GM12878 (cell line): ENCODE measurements around the gene RBM19. TPM values are rescaled to one million over a fixed set of nuclear protein-coding genes. Genes with fewer than 3 reads are reported as not detected.

ENCODE experiments used
- ATAC-seq: fragments of 200-7000 bp; cut with Tn5 transposase; 3 replicates; pipeline ENCODE4 v1.9.1; 2020; ENCODE audit warnings: mild to moderate bottlenecking, moderate library complexity
- BruUV-seq: library from RNA; stranded (reverse); fragments of 400-500 nt; replicated peaks from 2 replicates; lab custom pipeline; 2021; lab: Mats Ljungman, UMichigan
- CTCF ChIA-PET: fragments of 300-600 bp; sonication (Branson Sonifier 250); formaldehyde crosslinking; extraction: SDS; loops from one replicate; lab custom pipeline; 2021; ENCODE audit warnings: inconsistent platforms; lab: Yijun Ruan, JAX
- POLR2A ChIA-PET: fragments of 350-600 bp; formaldehyde crosslinking; extraction: SDS; loops from one replicate; lab custom pipeline; 2021; ENCODE audit warnings: inconsistent platforms; lab: Charles Lee
- RAD21 ChIA-PET: fragments of 300-600 bp; sonication (Branson Sonifier 250); formaldehyde crosslinking; loops from one replicate; lab custom pipeline; 2023; ENCODE audit warnings: antibody characterized with exemption; ENCODE audit not compliant: unreplicated experiment; lab: Charles Lee
- SMC1A ChIA-PET: fragments of 300-600 bp; sonication (Branson Sonifier 250); formaldehyde crosslinking; loops from one replicate; lab custom pipeline; 2023; ENCODE audit not compliant: unreplicated experiment, uncharacterized antibody; lab: Charles Lee
- DNase-seq: peaks from one replicate; pipeline ENCODE4 v3.0.0-alpha.2; 2011; ENCODE audit warnings: low read depth, low spot score
- FAIRE-seq: peaks from 3 replicates; lab custom pipeline; 2011; peaks lifted over from hg19 to GRCh38; lab: Jason Lieb, UNC
- H2AFZ ChIP-seq: 2 replicates; pipeline ENCODE4 v1.6.0; 2011; ENCODE audit warnings: low read depth, low read length, control low read depth; ENCODE audit not compliant: control insufficient read depth
- H3K27ac ChIP-seq: 2 replicates; pipeline ENCODE4 v1.5.1; 2011; ENCODE audit warnings: control low read depth; ENCODE audit not compliant: control insufficient read depth, insufficient read depth
- H3K27me3 ChIP-seq, 2 experiments: replicated peaks in 1 of 2; 2 replicates each; pipeline versions ENCODE4 v1.6.0 to v1.6.1; 2011; ENCODE audit warnings: low read length in 1 of 2; ENCODE audit not compliant: control insufficient read depth in 2 of 2, insufficient read depth in 2 of 2
- H3K36me3 ChIP-seq, 2 experiments: 2 replicates each; pipeline ENCODE4 v1.5.1; 2011; ENCODE audit warnings: low read length in 1 of 2; ENCODE audit not compliant: control insufficient read depth in 2 of 2, insufficient read depth in 2 of 2
- H3K4me1 ChIP-seq: 2 replicates; pipeline ENCODE4 v1.6.1; 2011; ENCODE audit warnings: mild to moderate bottlenecking, low read length, moderate library complexity, mixed read lengths; ENCODE audit not compliant: control insufficient read depth, insufficient read depth
- H3K4me2 ChIP-seq: 2 replicates; pipeline ENCODE4 v1.6.0; 2011; ENCODE audit warnings: control low read depth; ENCODE audit not compliant: control insufficient read depth, insufficient read depth
- H3K4me3 ChIP-seq: fragments of 200-600 bp; sonication (generic); 2 replicates; pipeline ENCODE4 v1.5.1; 2016
- H3K79me2 ChIP-seq: 2 replicates; pipeline ENCODE4 v1.6.0; 2011; ENCODE audit warnings: low read length; ENCODE audit not compliant: control insufficient read depth, insufficient read depth
- H3K9ac ChIP-seq: 2 replicates; pipeline ENCODE4 v1.8.0; 2011; ENCODE audit warnings: low read length, control low read depth, mixed read lengths; ENCODE audit not compliant: control insufficient read depth, insufficient read depth
- H3K9me3 ChIP-seq: replicated peaks from 3 replicates; pipeline ENCODE4 v1.5.1; 2011; ENCODE audit warnings: mild to moderate bottlenecking, low read length; ENCODE audit not compliant: control insufficient read depth, insufficient read depth
- H4K20me1 ChIP-seq: 2 replicates; pipeline ENCODE4 v1.6.0; 2011; ENCODE audit not compliant: control insufficient read depth, insufficient read depth
- ASH2L ChIP-seq: fragments of 300-600, 200-600 bp; sonication (generic); IDR thresholded peaks from 2 replicates; pipeline ENCODE4 v1.6.1; 2017; ENCODE audit warnings: low read depth, mild to moderate bottlenecking, borderline replicate concordance
- E2F4 ChIP-seq: IDR thresholded peaks from 2 replicates; pipeline ENCODE4 v1.6.1; 2012; ENCODE audit warnings: low read depth, low read length, improper control_type of control experiment
- GATAD2B ChIP-seq: fragments of 450-650 bp; conservative IDR thresholded peaks from 2 replicates; pipeline ENCODE4 v1.6.1; 2017; ENCODE audit warnings: low read depth, mild to moderate bottlenecking, moderate library complexity
- JUNB ChIP-seq: IDR thresholded peaks from 2 replicates; pipeline ENCODE4 v1.6.1; 2016; ENCODE audit warnings: antibody characterized with exemption, mild to moderate bottlenecking
- NFYB ChIP-seq: IDR thresholded peaks from 2 replicates; pipeline ENCODE4 v1.6.1; 2011; ENCODE audit warnings: low read depth, mild to moderate bottlenecking, low read length, improper control_type of control experiment, moderate library complexity; ENCODE audit not compliant: insufficient read depth
- NKRF ChIP-seq: fragments of 450-650 bp; conservative IDR thresholded peaks from 2 replicates; pipeline ENCODE4 v1.6.1; 2017; ENCODE audit warnings: mild to moderate bottlenecking, moderate library complexity
- PBX3 ChIP-seq: IDR thresholded peaks from 2 replicates; pipeline ENCODE4 v1.6.1; 2011; ENCODE audit warnings: mild to moderate bottlenecking, low read depth, low read length, moderate library complexity; ENCODE audit not compliant: insufficient replicate concordance
- SMAD1 ChIP-seq: fragments of 450-650 bp; IDR thresholded peaks from 2 replicates; pipeline ENCODE4 v1.6.1; 2018; ENCODE audit warnings: mild to moderate bottlenecking, low read depth; ENCODE audit not compliant: partially characterized antibody
- SUPT20H ChIP-seq: IDR thresholded peaks from 2 replicates; pipeline ENCODE4 v1.6.1; 2011; ENCODE audit warnings: low read depth, mild to moderate bottlenecking, low read length, moderate library complexity, borderline replicate concordance; ENCODE audit not compliant: control insufficient read depth
- TCF3 ChIP-seq: IDR thresholded peaks from 2 replicates; pipeline ENCODE4 v1.6.1; 2012; ENCODE audit warnings: low read depth, mild to moderate bottlenecking, low read length, borderline replicate concordance; ENCODE audit not compliant: insufficient read depth
- USF1 ChIP-seq: IDR thresholded peaks from 2 replicates; pipeline ENCODE4 v1.6.1; 2011; ENCODE audit warnings: borderline replicate concordance, low read depth, mild to moderate bottlenecking, moderate library complexity, mixed read lengths, low read length; ENCODE audit not compliant: insufficient read depth; ENCODE audit errors: extremely low read length
- ZNF207 ChIP-seq: fragments of 450-650 bp; IDR thresholded peaks from 2 replicates; pipeline ENCODE4 v1.6.1; 2014; ENCODE audit warnings: antibody characterized with exemption, mild to moderate bottlenecking, borderline replicate concordance
- WGBS: methylation state at CpG from one replicate; pipeline ENCODE4 v1.1.6; 2016; ENCODE audit warnings: low lambda C conversion rate; ENCODE audit not compliant: insufficient replicate concordance, insufficient coverage; ENCODE audit errors: missing lambda C conversion rate; 5-methylcytosine and 5-hydroxymethylcytosine counted together
- in situ Hi-C: fragments of 300-500 bp; cut with MboI; formaldehyde crosslinking; loops from 9 replicates; pipeline ENCODE4 v1.14.3; 2018; ENCODE audit warnings: mixed read lengths
- intact Hi-C: fragments of 100-400 bp; cut with micrococcal nuclease; formaldehyde crosslinking; loops from one replicate; pipeline ENCODE4 v1.14.2; 2022; ENCODE audit not compliant: unreplicated experiment
- polyA plus RNA-seq, 11 experiments: library from polyadenylated mRNA; depleted of rRNA in 4 of 11; unstranded in 6 of 11; stranded (reverse) in 5 of 11; fragments of >200 nt; fragmentation: Nextera tagmentation in 4 of 11; fragmentation: Illumina TruSeq in 1 of 11; extraction: Ambion mirVana in 4 of 11; extraction: Trizol in 1 of 11; gene quantifications; 1 replicate in 1 of 11; 2 replicates in 10 of 11; pipeline versions ENCODE4 v1.2.1 to v1.2.3, GENCODE V29; 2011 to 2016; ENCODE audit warnings: inconsistent platforms in 2 of 11, missing spikeins in 2 of 11, low read depth in 1 of 11
- total RNA-seq, 4 experiments: library from RNA; depleted of rRNA in 3 of 4; stranded (reverse); fragments of >200 nt in 3 of 4; fragmentation: Illumina TruSeq in 1 of 4; extraction: Trizol in 1 of 4; gene quantifications; 2 replicates each; pipeline versions ENCODE4 v1.2.1 to v1.2.3, GENCODE V29; 2013 to 2021

RBM19 gene
- total and polyA plus RNA-seq, 10 of the 15 experiments (the other 5 are each of a cell fraction or from before 2014, with no cell fraction given): 4.2 to 42.9 (median 28.4) TPM

- no peak overlapping the region for H3K4me2 ChIP-seq
- peaks cover 15% of the 10 kb centered on the region for H3K79me2 ChIP-seq
- intact Hi-C loops: no loop called here
- no peaks in the 10 kb centered on the region for H3K27me3 ChIP-seq
- no peaks in the 10 kb centered on the region for H3K9me3 ChIP-seq
- 86% methylated on average over 4 of the region's 4 CpGs for WGBS
- no peak for TF ChIP-seq PBX3
- no peak for TF ChIP-seq ZNF207
- no peak for TF ChIP-seq SMAD1
- TF ChIP-seq ASH2L: no peak
- TF ChIP-seq NKRF: no peak
- TF ChIP-seq E2F4: no peak
- no peak for TF ChIP-seq GATAD2B
- no peak for TF ChIP-seq JUNB
- no peak for TF ChIP-seq NFYB
- TF ChIP-seq TCF3: no peak
- no peak for TF ChIP-seq USF1
- TF ChIP-seq SUPT20H: no peak
- no peak overlapping the region for H2AFZ ChIP-seq
- POLR2A ChIA-PET: no interaction called here
- H3K27ac ChIP-seq: no peak overlapping the region
- in situ Hi-C loops: no loop called here
- SMC1A ChIA-PET: interaction anchor here (0.6 to 2.5 kb wide), 3 partner anchors 104 to 1852 kb away, joined by 3 to 14 read pairs (median 4); no protein-coding TSS in a partner anchor
- DNase-seq (no peak), FAIRE-seq (no peak), ATAC-seq (no peak)
- no peak overlapping the region for H3K9ac ChIP-seq
- H3K36me3 ChIP-seq: no peaks in the 10 kb centered on the region
- no TSS peak for BruUV-seq
- H4K20me1 ChIP-seq: no peaks in the 10 kb centered on the region
- H3K4me3 ChIP-seq: no peak overlapping the region
- RAD21 ChIA-PET: interaction anchor here (1.4 kb wide), 1 partner anchor 541 kb away, joined by 6 read pairs; no protein-coding TSS in a partner anchor
- CTCF ChIA-PET: interaction anchor here (0.6 to 5.1 kb wide), 9 partner anchors 12 to 541 kb away, joined by 3 to 45 read pairs (median 4); no protein-coding TSS in a partner anchor
- H3K4me1 ChIP-seq: peaks cover 7% of the 10 kb centered on the region; the same call in 1 of the 2 replicates
These were observed 1.2 kb upstream of the RBM19 start for GRCh38 chr12:113967368-113967767.
